ENCODE data around the gene RNF14. TPM values are rescaled to one million over a fixed set of nuclear protein-coding genes. Genes with fewer than 3 reads are reported as not detected.

Gene RNF14
- total and polyA plus RNA-seq, 2 of the 8 experiments (the other 6 are each of a cell fraction or from before 2014, with no cell fraction given) = 4.7 to 20.2 TPM

DNA sequence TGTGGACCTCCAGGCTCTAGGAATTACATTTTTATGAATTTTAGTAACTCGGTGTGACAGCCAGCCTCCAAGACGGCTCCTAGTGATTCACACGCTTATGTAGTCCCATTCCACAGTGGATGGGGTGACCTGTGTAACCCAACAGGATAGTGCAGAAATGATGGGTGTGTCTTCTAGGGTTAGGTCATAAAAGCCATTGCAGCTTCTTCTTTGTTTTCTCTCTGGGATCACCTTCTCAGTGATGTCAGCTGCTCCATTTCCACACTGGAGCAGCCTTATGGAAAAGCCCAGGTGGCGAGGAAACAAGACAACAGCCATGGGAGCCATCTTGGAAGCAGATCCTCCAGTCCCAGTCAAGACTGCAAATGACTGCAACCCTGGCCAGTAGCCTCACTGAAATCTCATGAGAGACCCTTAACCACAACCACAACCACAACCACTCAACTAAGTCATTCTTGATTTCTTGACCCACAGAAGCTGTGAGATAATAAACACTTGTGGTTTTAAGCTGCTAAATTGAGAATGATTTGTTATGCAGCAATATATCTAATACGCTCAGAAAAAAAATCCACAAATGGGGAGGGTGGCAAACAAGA lies 49.0 kb downstream of the RNF14 start:
- H2BK5ac ChIP-seq (ENCODE audit: low read depth, low read length) = no peak overlapping the region
- H2AFZ ChIP-seq (ENCODE audit: low read length) = no peak overlapping the region
- H3K23ac ChIP-seq (ENCODE audit: insufficient read length) = no peak overlapping the region
- no peak overlapping the region for H3K4me2 ChIP-seq (ENCODE audit: insufficient read depth in 1 of 2, low read depth in 2 of 2, low read length in 2 of 2)
- H3K79me1 ChIP-seq (ENCODE audit: low read depth, low read length) = no peaks in the 10 kb centered on the region
- H3K56ac ChIP-seq (replicated peaks; ENCODE audit: insufficient read length, low read depth, low read length) = no peak overlapping the region
- WGBS, 2 experiments (ENCODE audit: extremely low coverage in 1 of 2, insufficient coverage in 1 of 2, insufficient read length in 1 of 2, insufficient replicate concordance in 2 of 2, low coverage in 1 of 2, low lambda C conversion rate in 2 of 2, missing lambda C conversion rate in 1 of 2) = 90% methylated on average over 5 of the region's 5 CpGs; no CpG with 5 or more reads in 1 of the 2 experiments
- POLR2A ChIA-PET (ENCODE audit: partially characterized antibody) = no interaction called here
- H3K23me2 ChIP-seq (ENCODE audit: low read depth, low read length) = no peaks in the 10 kb centered on the region; the same call in 1 of the 2 replicates
- no peak overlapping the region for H3K27ac ChIP-seq (ENCODE audit: low read depth, low read length)
- H3K27me3 ChIP-seq (replicated peaks in 1 of 4; ENCODE audit: control insufficient read depth in 3 of 4, extremely low read depth in 1 of 4, insufficient read depth in 3 of 4, low read length in 3 of 4) = peaks cover 0 to 3% (median 0%) of the 10 kb centered on the region in 4 experiments; a peak in 1 of 7 replicates
- H2BK120ac ChIP-seq (replicated peaks; ENCODE audit: low read depth, low read length) = no peak overlapping the region
- H3K18ac ChIP-seq (ENCODE audit: extremely low read depth, low read length) = no peak overlapping the region
- no peak overlapping the region for H3K4me3 ChIP-seq (ENCODE audit: extremely low read depth in 1 of 4, insufficient read depth in 2 of 4, low read depth in 3 of 4, low read length in 4 of 4)
- H3K36me3 ChIP-seq (ENCODE audit: control insufficient read depth in 2 of 4, insufficient read depth in 4 of 4, low read length in 3 of 4) = no peaks in the 10 kb centered on the region
- H4K20me1 ChIP-seq (replicated peaks in 1 of 2; ENCODE audit: control insufficient read depth in 1 of 2, insufficient read depth in 2 of 2, low read length in 2 of 2) = no peaks in the 10 kb centered on the region
- FAIRE-seq (no peak), DNase-seq (ENCODE audit: low read depth in 1 of 2, low spot score in 2 of 2) (no peak)
- H4K5ac ChIP-seq (ENCODE audit: insufficient read length, low read depth, low read length) = no peak overlapping the region
- no peak overlapping the region for H3K4ac ChIP-seq (replicated peaks; ENCODE audit: insufficient read length, low read depth, low read length)
- no peak overlapping the region for H3K9ac ChIP-seq (replicated peaks in 1 of 4; ENCODE audit: extremely low read depth in 1 of 4, low read depth in 3 of 4, low read length in 3 of 4)
- H2BK15ac ChIP-seq (ENCODE audit: low read length) = no peak overlapping the region
- no peak overlapping the region; the same call in 1 of the 2 replicates for H4K8ac ChIP-seq (ENCODE audit: extremely low read depth, insufficient read depth, low read length)
- H2BK20ac ChIP-seq (ENCODE audit: low read length) = no peak overlapping the region
- no peak overlapping the region for H4K91ac ChIP-seq (replicated peaks; ENCODE audit: insufficient read length, low read length)
- peaks cover 0 to 2% (median under 1%) of the 10 kb centered on the region in 4 experiments; a peak in 2 of 7 replicates for H3K4me1 ChIP-seq (replicated peaks in 1 of 4; ENCODE audit: control insufficient read depth in 3 of 4, insufficient read depth in 4 of 4, low read length in 3 of 4)
- no peaks in the 10 kb centered on the region for H3K79me2 ChIP-seq (ENCODE audit: control insufficient read depth in 1 of 2, insufficient read depth in 2 of 2, low read length in 2 of 2)
- CTCF ChIA-PET (ENCODE audit: partially characterized antibody) = interaction anchor here (1.3 to 11.4 kb wide), 2 partner anchors 12 to 128 kb away, joined by 4 to 112 read pairs; no protein-coding TSS in a partner anchor
- peaks cover 0 to 3% of the 10 kb centered on the region in 2 experiments; a peak in 1 of 4 replicates for H3K9me3 ChIP-seq (ENCODE audit: insufficient read depth in 2 of 2, low read depth in 1 of 2, low read length in 1 of 2)
- H2AK5ac ChIP-seq (ENCODE audit: low read depth, low read length) = no peak overlapping the region
- H3K14ac ChIP-seq (ENCODE audit: insufficient read length) = no peak overlapping the region
- no peak overlapping the region for H2BK12ac ChIP-seq (ENCODE audit: low read depth, low read length)
- TF ChIP-seq CREB1 (IDR thresholded peaks at IDR 0.05) (no peak), RAD21 (IDR thresholded peaks at IDR 0.05 in 1 of 2, conservative IDR thresholded peaks at IDR 0.05 in 1 of 2; ENCODE audit: low read depth in 2 of 2, low read length in 2 of 2) (no peak), ASH2L (IDR thresholded peaks at IDR 0.05; ENCODE audit: low read length) (no peak), YY1 (IDR thresholded peaks at IDR 0.05; ENCODE audit: low read depth, low read length) (no peak), TAF7 (optimal IDR thresholded peaks at IDR 0.05; ENCODE audit: borderline replicate concordance, low read depth, low read length) (no peak), POU5F1 (IDR thresholded peaks at IDR 0.05; ENCODE audit: low read depth, low read length) (no peak)

Data from H1 (cell line).